CD14-positive monocyte (primary cell): ENCODE results near the gene FAM83F. TPM values are rescaled to one million over a fixed set of nuclear protein-coding genes. Genes with fewer than 3 reads are reported as not detected.

Experiments used
- DNase-seq, 3 donors: peaks; one replicate each; pipeline ENCODE4 v3.0.0-alpha.2; 2011 to 2022
- H2AFZ ChIP-seq: 2 replicates; pipeline ENCODE4 v1.6.0; 2012; ENCODE audit warnings: mild to moderate bottlenecking, low read depth, low read length, inconsistent platforms; ENCODE audit not compliant: insufficient read depth, poor library complexity, severe bottlenecking
- H3K27ac ChIP-seq, 2 donors: 1 replicate in 1 of 2; 2 replicates in 1 of 2; pipeline ENCODE4 v1.5.1; 2012 to 2013; ENCODE audit warnings: low read length in 2 of 2, control low read depth in 1 of 2, inconsistent platforms in 1 of 2, low read depth in 1 of 2, mild to moderate bottlenecking in 1 of 2
- H3K27me3 ChIP-seq, 2 donors: one replicate each; pipeline versions ENCODE4 v1.6.0 to v1.6.1; 2011 to 2013; ENCODE audit warnings: low read length in 2 of 2; ENCODE audit not compliant: control insufficient read depth in 2 of 2, insufficient read depth in 2 of 2
- H3K36me3 ChIP-seq, 2 donors: replicated peaks in 1 of 2; 1 replicate in 1 of 2; 2 replicates in 1 of 2; pipeline versions ENCODE4 v1.5.1 to v1.6.1; 2012 to 2013; ENCODE audit warnings: low read length in 2 of 2, control low read depth in 1 of 2, inconsistent platforms in 1 of 2, mild to moderate bottlenecking in 1 of 2; ENCODE audit not compliant: insufficient read depth in 2 of 2, control insufficient read depth in 1 of 2
- H3K4me1 ChIP-seq, 2 donors: 1 replicate in 1 of 2; 2 replicates in 1 of 2; pipeline versions ENCODE4 v1.5.1 to v1.6.1; 2012 to 2013; ENCODE audit warnings: low read length in 2 of 2, control low read depth in 1 of 2, inconsistent platforms in 1 of 2, mild to moderate bottlenecking in 1 of 2, moderate library complexity in 1 of 2; ENCODE audit not compliant: insufficient read depth in 2 of 2, control insufficient read depth in 1 of 2
- H3K4me2 ChIP-seq: replicated peaks from 2 replicates; pipeline ENCODE3; 2012; ENCODE audit warnings: low read length, moderate library complexity, mild to moderate bottlenecking; ENCODE audit not compliant: poor library complexity, severe bottlenecking; ENCODE audit errors: extremely low read depth
- H3K4me3 ChIP-seq, 3 experiments: fragments of 200-600 bp in 1 of 3; sonication (generic) in 1 of 3; replicated peaks in 1 of 3; 1 replicate in 2 of 3; 2 replicates in 1 of 3; pipeline ENCODE4 v1.5.1; 2011 to 2013; ENCODE audit warnings: low read length in 3 of 3, mild to moderate bottlenecking in 3 of 3, control low read depth in 2 of 3, low read depth in 2 of 3, inconsistent platforms in 1 of 3, moderate library complexity in 1 of 3
- H3K79me2 ChIP-seq: 2 replicates; pipeline ENCODE4 v1.6.0; 2012; ENCODE audit warnings: mild to moderate bottlenecking, control low read depth, inconsistent platforms, low read length, moderate library complexity; ENCODE audit not compliant: insufficient read depth
- H3K9ac ChIP-seq: 2 replicates; pipeline ENCODE4 v1.6.0; 2017; ENCODE audit warnings: low read length, mild to moderate bottlenecking; ENCODE audit not compliant: insufficient read depth, poor library complexity, severe bottlenecking
- H3K9me3 ChIP-seq, 2 donors: replicated peaks in 1 of 2; 1 replicate in 1 of 2; 2 replicates in 1 of 2; pipeline versions ENCODE4 v1.5.1 to v1.6.1; 2012 to 2013; ENCODE audit warnings: low read length in 2 of 2, control low read depth in 1 of 2; ENCODE audit not compliant: control insufficient read depth in 1 of 2, insufficient read depth in 1 of 2
- H4K20me1 ChIP-seq: 2 replicates; pipeline ENCODE4 v1.6.0; 2012; ENCODE audit warnings: mild to moderate bottlenecking, low read length, control low read depth, moderate library complexity; ENCODE audit not compliant: insufficient read depth
- H3K27ac Mint-ChIP-seq, 7 donors: one replicate each; pipeline ENCODE4 v1.8.0; 2020; ENCODE audit warnings: mild to moderate bottlenecking in 7 of 7, mixed read lengths in 7 of 7, moderate library complexity in 6 of 7, inconsistent platforms in 2 of 7
- H3K27me3 Mint-ChIP-seq, 3 donors: one replicate each; pipeline ENCODE4 v1.8.0; 2021 to 2022; ENCODE audit warnings: low read depth in 3 of 3, mild to moderate bottlenecking in 3 of 3, mixed read lengths in 3 of 3, moderate library complexity in 3 of 3, inconsistent platforms in 1 of 3
- H3K36me3 Mint-ChIP-seq, 2 donors: one replicate each; pipeline ENCODE4 v1.8.0; 2020; ENCODE audit warnings: mixed read lengths in 2 of 2, inconsistent platforms in 1 of 2, mild to moderate bottlenecking in 1 of 2
- H3K4me1 Mint-ChIP-seq: one replicate; pipeline ENCODE4 v1.8.0; 2020; ENCODE audit warnings: mild to moderate bottlenecking, mixed read lengths
- H3K4me3 Mint-ChIP-seq, 2 donors: one replicate each; pipeline ENCODE4 v1.8.0; 2020; ENCODE audit warnings: mild to moderate bottlenecking in 2 of 2, mixed read lengths in 2 of 2, moderate library complexity in 1 of 2
- H3K9me3 Mint-ChIP-seq, 7 donors: one replicate each; pipeline ENCODE4 v1.8.0; 2020 to 2022; ENCODE audit warnings: mixed read lengths in 7 of 7, mild to moderate bottlenecking in 6 of 7, moderate library complexity in 6 of 7, inconsistent platforms in 2 of 7
- CTCF ChIP-seq: fragments of 200-600 bp; IDR thresholded peaks from one replicate; pipeline ENCODE4 v1.8.0; 2022; ENCODE audit warnings: antibody characterized with exemption, mild to moderate bottlenecking
- WGBS: methylation state at CpG from one replicate; pipeline ENCODE4 v1.1.5; 2013; ENCODE audit warnings: missing lambda C conversion rate; ENCODE audit not compliant: insufficient coverage; 5-methylcytosine and 5-hydroxymethylcytosine counted together
- intact Hi-C, 2 donors: fragments of 100-400 bp; cut with micrococcal nuclease; formaldehyde crosslinking; loops; one replicate each; pipeline versions ENCODE4 v1.15.0 to v1.15.1; 2023
- polyA plus RNA-seq, 3 donors: library from polyadenylated mRNA; depleted of rRNA in 1 of 3; unstranded in 2 of 3; stranded (reverse) in 1 of 3; fragments of 300-500 nt in 2 of 3; fragments of >200 nt in 1 of 3; fragmentation: Illumina TruSeq in 2 of 3; gene quantifications; 1 replicate in 2 of 3; 2 replicates in 1 of 3; pipeline ENCODE4 v1.2.3, GENCODE V29; 2012 to 2021

Gene FAM83F
- polyA plus RNA-seq, 3 donors: 0.01 TPM; not detected in 2

GRCh38 chr22:40043081-40043480 lies 48.3 kb downstream of the FAM83F start:
- H3K4me1 ChIP-seq: peaks cover 31 to 41% of the 10 kb centered on the region in 2 donors
- H3K4me2 ChIP-seq: peak overlapping the region; percentile 76
- Mint-ChIP-seq H3K27ac (peak overlapping the region; percentile 98 to 100 (median 99)), H3K4me3 (peak overlapping the region; percentile 67 to 99), H3K36me3 (no peaks in the 10 kb centered on the region), H3K9me3 (peaks cover 0 to 3% (median 0%) of the 10 kb centered on the region in 7 donors), H3K4me1 (peaks cover 41% of the 10 kb centered on the region), H3K27me3 (peaks cover 0 to 6% (median 2%) of the 10 kb centered on the region in 3 donors)
- H3K27ac ChIP-seq: peak overlapping the region; percentile 86 to 99
- H3K36me3 ChIP-seq: no peaks in the 10 kb centered on the region
- no peak for TF ChIP-seq CTCF
- intact Hi-C loops: loop anchor here (5.0 to 10.0 kb wide), 4 partner anchors 302 to 1242 kb away; partner anchors contain the start of genes ADSL (in 2 of the 2), RPS19BP1 (in 2 of the 2), RANGAP1 (in 1 of the 2) and RPL3 (in 1 of the 2)
- H3K4me3 ChIP-seq: peak overlapping the region in 1 of 3 experiments; percentile 88
- H4K20me1 ChIP-seq: peaks cover 26% of the 10 kb centered on the region
- WGBS: 32% methylated on average over 6 of the region's 8 CpGs
- peak; percentile 46 to 71 (median 67) for DNase-seq
- H2AFZ ChIP-seq: peak overlapping the region; percentile 79
- H3K9ac ChIP-seq: no peak overlapping the region
- H3K9me3 ChIP-seq: no peaks in the 10 kb centered on the region
- peaks cover 28% of the 10 kb centered on the region for H3K79me2 ChIP-seq
- H3K27me3 ChIP-seq: no peaks in the 10 kb centered on the region

- H3K4me1 ChIP-seq: peaks cover 31 to 41% of the 10 kb centered on the region in 2 donors
- peak overlapping the region; percentile 76 for H3K4me2 ChIP-seq
- Mint-ChIP-seq H3K36me3 (no peaks in the 10 kb centered on the region), H3K9me3 (peaks cover 0 to 3% (median 0%) of the 10 kb centered on the region in 7 donors), H3K4me1 (peaks cover 41% of the 10 kb centered on the region), H3K4me3 (peak overlapping the region; percentile 99), H3K27ac (peak overlapping the region; percentile 98 to 100 (median 99)), H3K27me3 (peaks cover 0 to 6% (median 2%) of the 10 kb centered on the region in 3 donors)
- peaks cover 34% of the 10 kb centered on the region for H3K79me2 ChIP-seq
- H3K9ac ChIP-seq: peak overlapping the region; percentile 87
- intact Hi-C loops: loop anchor here (2.0 to 10.0 kb wide), 5 partner anchors 133 to 1241 kb away; partner anchors contain the start of genes ADSL (in 2 of the 2), RPS19BP1 (in 2 of the 2), RANGAP1 (in 1 of the 2) and RPL3 (in 1 of the 2)
- H3K36me3 ChIP-seq: no peaks in the 10 kb centered on the region
- no peaks in the 10 kb centered on the region for H3K27me3 ChIP-seq
- no peaks in the 10 kb centered on the region for H3K9me3 ChIP-seq
- H3K27ac ChIP-seq: peak overlapping the region; percentile 86 to 99
- WGBS: 43% methylated on average over 4 of the region's 5 CpGs
- H3K4me3 ChIP-seq: peak overlapping the region; percentile 59 to 95 (median 88)
- peaks cover 33% of the 10 kb centered on the region for H4K20me1 ChIP-seq
- no peak for DNase-seq
- H2AFZ ChIP-seq: peak overlapping the region; percentile 79
- no peak for TF ChIP-seq CTCF
Measured at GRCh38 chr22:40043793-40044101, 49.0 kb downstream of the FAM83F start.
